ENCODE measurements around the gene MXD1.

DNA sequence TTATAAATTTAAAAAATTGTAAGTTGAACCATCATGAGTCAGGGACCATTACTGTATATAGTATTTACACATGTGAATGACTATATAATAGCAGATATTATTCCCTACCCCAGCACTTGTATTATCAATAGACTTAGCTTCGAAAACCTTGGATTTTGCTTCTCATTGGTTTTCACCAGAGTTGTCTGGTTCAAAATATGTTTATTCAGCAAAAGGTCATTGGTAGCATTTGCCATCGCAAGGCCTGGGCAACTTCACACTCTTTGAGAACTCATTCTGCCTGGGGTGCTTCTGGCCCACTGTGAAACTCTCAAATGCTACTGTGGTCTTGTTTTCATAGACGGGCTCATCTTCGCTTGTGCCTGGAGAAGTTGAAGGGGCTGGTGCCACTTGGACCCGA, 20.1 kb downstream of the MXD1 start:
- no peak for TF ChIP-seq POLR2A (IDR thresholded peaks at IDR 0.05)
- no peak for TF ChIP-seq CTCF (IDR thresholded peaks at IDR 0.05)

Data from sigmoid colon (tissue), 3 donors.